Left colon (tissue), 2 donors: ENCODE data around the gene MAGI1. TPM values are rescaled to one million over a fixed set of nuclear protein-coding genes. Genes with fewer than 3 reads are reported as not detected.

Source experiments
- ATAC-seq: fragments of 200-7000 bp; cut with Tn5 transposase; one replicate; pipeline ENCODE4 v1.9.1; 2020; ENCODE audit warnings: mild to moderate bottlenecking, moderate library complexity
- DNase-seq, 2 donors: peaks; one replicate each; pipeline ENCODE4 v3.0.0-alpha.2; 2020
- intact Hi-C, 2 donors: fragments of 100-400 bp; cut with DNase I in 1 of 2; cut with micrococcal nuclease in 1 of 2; formaldehyde crosslinking; loops; one replicate each; pipeline versions ENCODE4 v1.11.2 to v1.14.0; 2022; cut with DNase I, micrococcal nuclease
- total RNA-seq, 2 donors: library from RNA; stranded (reverse); fragmentation: NEBNext Ultra II Directional; extraction: Animal tissue kit (Norgen Biotek cat#: 25700); gene quantifications; one replicate each; pipeline ENCODE4 v1.2.1, GENCODE V29; 2021
- donor health status: DM: no; HTN: no; CAD: no.
- donor health status: DM: yes; HTN: yes; CAD: no.

Gene MAGI1
- total RNA-seq, 2 donors from 2014 or later, result 45.9 to 49.2 TPM

DNA sequence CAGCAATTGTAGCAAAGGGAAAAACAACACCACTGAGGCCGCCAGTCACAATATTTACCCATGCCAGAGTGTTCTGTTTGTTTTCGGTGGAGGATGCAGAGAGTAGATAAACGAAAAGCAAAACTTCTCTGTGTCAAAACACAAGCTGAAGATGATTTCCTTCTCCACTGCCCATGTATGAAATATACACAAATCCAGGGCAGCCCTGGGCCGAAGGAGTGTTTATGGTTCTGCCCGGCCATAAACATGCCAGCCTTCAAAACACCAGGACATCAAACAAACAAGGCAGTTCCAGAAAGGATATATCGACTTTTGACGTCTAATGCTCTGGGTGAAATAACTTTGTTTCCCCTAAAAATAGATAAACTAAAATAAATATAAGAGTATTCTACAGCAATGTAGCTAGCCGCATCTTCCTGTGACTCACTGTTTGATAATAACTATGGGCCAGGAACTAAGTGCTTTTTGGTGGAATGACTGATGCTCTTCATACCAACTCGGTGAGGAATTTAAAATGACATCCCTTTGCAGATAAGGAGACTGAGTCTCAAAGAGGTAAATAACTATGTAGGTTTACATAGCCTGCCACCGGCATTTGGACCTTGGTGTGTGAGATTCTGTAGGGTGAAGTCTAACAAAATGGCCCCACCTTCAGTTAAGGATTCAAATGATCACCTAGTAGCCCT, 82.8 kb downstream of the MAGI1 start:
- DNase-seq (peak in 1 of 2 donors; percentile 39), ATAC-seq (peak; percentile 33)
- intact Hi-C loops, result no loop called here

DNA sequence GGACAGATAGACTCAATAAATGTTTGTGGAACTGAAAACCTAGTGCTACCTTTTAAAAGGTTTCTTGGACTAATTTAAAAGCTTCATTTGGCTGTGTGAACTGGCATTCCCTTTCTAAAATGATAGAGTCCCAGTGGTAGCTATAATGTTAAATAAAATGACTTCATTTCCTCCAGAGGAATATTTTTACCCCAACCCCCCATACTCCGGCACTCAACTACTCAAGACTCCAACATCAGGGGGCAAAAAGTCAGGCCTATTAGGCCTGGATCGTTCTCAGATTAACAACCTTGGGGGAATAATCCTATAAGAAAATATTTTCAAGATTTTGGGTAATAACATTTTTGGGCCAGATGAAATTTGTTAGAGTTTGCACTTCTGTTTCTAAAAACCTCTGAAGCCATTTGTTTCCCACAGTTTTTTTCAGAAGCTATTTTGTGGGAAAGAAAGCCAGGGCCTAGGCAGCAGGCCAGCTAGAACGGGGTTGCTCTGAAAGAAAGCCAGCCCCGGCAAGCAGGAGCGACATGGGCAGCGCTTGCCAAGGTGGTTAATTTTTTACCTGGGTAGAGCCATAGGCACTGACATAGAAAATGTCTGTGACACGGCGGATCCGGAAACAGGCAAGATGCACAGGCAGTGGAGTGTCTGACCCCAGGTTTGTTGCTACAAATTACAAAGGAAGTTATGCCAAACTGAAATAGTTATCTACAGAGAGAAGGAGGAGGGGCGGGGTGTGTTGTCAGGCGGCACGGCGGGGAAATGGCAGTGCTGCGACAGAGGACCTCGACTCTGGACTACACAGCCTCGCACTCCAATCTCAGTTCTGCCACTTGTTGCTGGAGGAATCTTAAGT, 84.6 kb downstream of the MAGI1 start:
- ATAC-seq (peak; percentile 80), DNase-seq (peak; percentile 77 to 87)
- intact Hi-C loops, result no loop called here

GRCh38 chr3:65953301-65953812, 85.4 kb downstream of the MAGI1 start:
- peak; percentile 77 to 88 for DNase-seq
- peak; percentile 84 for ATAC-seq
- intact Hi-C loops, result no loop called here

DNA sequence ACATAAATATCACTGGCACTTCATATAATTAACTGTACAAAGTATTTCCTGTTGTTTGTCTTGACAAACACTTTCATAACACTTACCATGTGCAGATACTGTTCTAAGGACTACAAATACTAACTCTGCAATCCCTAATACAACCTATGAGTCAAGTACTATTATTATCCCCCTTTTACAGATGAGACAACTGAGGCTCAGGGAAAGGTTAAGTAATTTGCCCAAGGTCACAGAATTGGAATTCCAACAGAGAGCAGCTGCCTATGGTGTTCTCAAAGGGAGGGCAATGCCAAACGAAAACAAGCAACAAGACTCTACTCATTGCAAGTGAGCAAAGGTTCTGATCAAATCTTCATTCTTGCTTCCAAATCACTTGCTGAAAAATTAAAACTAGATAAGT, 85.9 kb downstream of the MAGI1 start:
- DNase-seq (no peak), ATAC-seq (no peak)
- intact Hi-C loops, result no loop called here

- no peak for ATAC-seq
- no peak for DNase-seq
- intact Hi-C loops, result no loop called here
These were observed 86.7 kb downstream of the MAGI1 start for GRCh38 chr3:65951836-65952505.

GRCh38 chr3:65950340-65951326, 88.1 kb downstream of the MAGI1 start:
- no peak for DNase-seq
- intact Hi-C loops, result no loop called here
- no peak for ATAC-seq

GRCh38 chr3:65948841-65949573, 89.7 kb downstream of the MAGI1 start:
- DNase-seq, result no peak
- intact Hi-C loops, result no loop called here
- peak; percentile 61 for ATAC-seq

- ATAC-seq, result no peak
- intact Hi-C loops, result no loop called here
- DNase-seq, result no peak
These were observed 92.3 kb downstream of the MAGI1 start for GRCh38 chr3:65946438-65946837.

GRCh38 chr3:65945953-65946352, 92.8 kb downstream of the MAGI1 start:
- intact Hi-C loops, result no loop called here
- DNase-seq (no peak), ATAC-seq (no peak)

DNA sequence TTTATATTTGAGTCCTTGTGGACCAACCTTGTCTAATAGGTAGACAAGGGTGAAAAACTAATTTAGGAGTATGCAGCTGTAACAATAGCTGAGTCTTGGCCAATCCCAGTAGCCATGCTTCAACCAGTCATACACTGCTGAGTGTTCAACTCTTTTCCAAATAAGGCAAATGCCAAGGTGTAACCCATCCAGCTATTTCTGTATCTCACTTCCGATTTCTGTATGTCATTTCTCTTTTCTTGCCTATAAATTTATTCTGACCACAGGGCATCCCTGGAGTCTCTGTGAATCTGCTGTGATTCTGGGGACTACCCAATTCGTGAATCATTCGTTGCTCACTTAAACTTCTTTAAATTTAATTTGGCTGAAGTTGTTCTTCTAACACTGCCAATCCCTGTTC, 93.2 kb downstream of the MAGI1 start:
- intact Hi-C loops, result no loop called here
- ATAC-seq, result no peak
- DNase-seq, result no peak

GRCh38 chr3:65944252-65944651, 94.5 kb downstream of the MAGI1 start:
- ATAC-seq, result no peak
- intact Hi-C loops, result no loop called here
- DNase-seq, result no peak

DNA sequence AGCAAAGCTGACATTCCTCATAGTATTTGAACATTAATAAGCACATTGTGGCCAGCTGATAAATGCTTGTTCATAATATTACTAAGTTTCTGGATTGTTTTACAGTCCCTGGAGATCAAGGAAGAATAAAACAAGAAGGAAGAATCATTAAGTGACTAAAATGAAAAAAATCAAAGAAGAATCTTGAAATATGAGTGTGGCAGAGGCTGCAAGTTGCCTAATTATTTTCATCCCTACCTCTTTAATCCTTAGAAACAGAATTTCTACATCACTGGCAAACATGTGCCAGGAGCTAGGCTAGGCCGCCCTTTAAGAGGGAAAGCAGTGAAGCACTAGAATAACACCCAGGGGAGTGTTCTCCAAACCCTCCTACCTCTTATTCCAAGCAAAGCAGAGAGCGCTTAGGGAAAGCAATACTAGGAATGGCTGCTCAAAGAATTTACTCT, 98.9 kb downstream of the MAGI1 start:
- ATAC-seq, result no peak
- DNase-seq, result no peak
- intact Hi-C loops, result no loop called here

DNA sequence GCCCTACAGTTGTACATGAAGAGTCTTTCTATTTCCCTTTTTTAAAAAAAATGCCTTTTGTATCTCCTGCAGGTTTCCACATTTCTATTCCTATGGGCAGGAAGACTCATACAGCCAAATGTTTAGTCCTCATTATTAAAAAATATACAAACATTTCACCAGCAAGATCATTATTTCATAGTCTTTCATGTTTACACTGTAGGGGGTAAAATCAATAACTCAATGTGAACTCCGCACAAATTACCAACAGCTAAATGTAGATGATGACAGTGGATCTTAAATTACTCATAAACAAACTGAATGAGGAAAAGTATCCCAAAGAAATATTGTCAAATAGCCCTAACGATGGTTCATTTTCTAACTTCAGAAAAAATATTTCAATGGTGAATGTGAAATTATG, 99.5 kb downstream of the MAGI1 start:
- ATAC-seq (no peak), DNase-seq (no peak)
- intact Hi-C loops, result no loop called here

GRCh38 chr3:65938676-65939075, 100.0 kb downstream of the MAGI1 start:
- intact Hi-C loops, result no loop called here
- ATAC-seq (no peak), DNase-seq (no peak)

DNA sequence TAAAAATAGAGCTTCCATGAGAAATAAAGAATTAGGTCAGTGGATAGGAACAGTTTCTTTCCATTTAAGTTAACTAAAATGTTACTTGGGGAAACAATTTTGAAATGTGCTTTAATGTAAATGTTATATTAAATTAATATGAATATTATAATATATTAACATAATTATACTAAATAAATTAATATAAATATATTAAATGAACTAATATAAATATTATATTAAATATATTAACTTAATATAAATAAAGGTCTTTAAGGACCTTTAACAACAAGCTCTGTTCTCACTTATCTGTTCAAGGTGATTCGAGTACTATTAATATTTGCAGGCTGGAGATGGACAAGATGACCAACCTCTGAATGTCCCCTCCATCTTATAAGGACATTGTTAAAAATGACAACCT, 100.6 kb downstream of the MAGI1 start:
- ATAC-seq (no peak), DNase-seq (no peak)
- intact Hi-C loops, result no loop called here

GRCh38 chr3:65936908-65937638, 101.6 kb downstream of the MAGI1 start:
- DNase-seq, result no peak
- peak; percentile 78 for ATAC-seq
- intact Hi-C loops, result no loop called here

DNA sequence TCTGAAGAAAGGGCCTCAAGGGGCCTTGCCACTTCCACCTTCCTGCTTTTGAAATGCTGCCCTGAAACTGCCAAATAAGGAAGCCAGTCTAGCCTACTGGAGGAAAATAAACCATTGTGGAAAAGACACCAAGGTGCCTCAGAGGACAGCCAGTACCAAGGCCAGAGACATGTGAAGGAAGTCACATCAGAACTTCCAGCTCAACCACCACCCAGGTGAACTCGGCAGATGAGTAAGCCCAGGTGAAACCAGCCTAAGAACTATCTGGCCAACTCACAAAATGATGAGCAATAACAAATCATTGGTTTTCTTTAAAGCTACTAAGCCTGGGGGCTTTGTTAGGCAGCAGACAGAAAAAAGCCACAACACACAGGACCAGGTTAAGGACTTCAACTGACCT, 103.0 kb downstream of the MAGI1 start:
- DNase-seq (no peak), ATAC-seq (peak; percentile 30)
- intact Hi-C loops, result no loop called here
